GM12878 (cell line): ENCODE results near the gene DLG2. TPM values are rescaled to one million over a fixed set of nuclear protein-coding genes. Genes with fewer than 3 reads are reported as not detected.

Experiments used
- ATAC-seq: fragments of 200-7000 bp; cut with Tn5 transposase; 3 replicates; pipeline ENCODE4 v1.9.1; 2020; ENCODE audit warnings: mild to moderate bottlenecking, moderate library complexity
- BruUV-seq: library from RNA; stranded (reverse); fragments of 400-500 nt; replicated peaks from 2 replicates; lab custom pipeline; 2021; lab: Mats Ljungman, UMichigan
- CTCF ChIA-PET: fragments of 300-600 bp; sonication (Branson Sonifier 250); formaldehyde crosslinking; extraction: SDS; loops from one replicate; lab custom pipeline; 2021; ENCODE audit warnings: inconsistent platforms; lab: Yijun Ruan, JAX
- POLR2A ChIA-PET: fragments of 350-600 bp; formaldehyde crosslinking; extraction: SDS; loops from one replicate; lab custom pipeline; 2021; ENCODE audit warnings: inconsistent platforms; lab: Charles Lee
- RAD21 ChIA-PET: fragments of 300-600 bp; sonication (Branson Sonifier 250); formaldehyde crosslinking; loops from one replicate; lab custom pipeline; 2023; ENCODE audit warnings: antibody characterized with exemption; ENCODE audit not compliant: unreplicated experiment; lab: Charles Lee
- SMC1A ChIA-PET: fragments of 300-600 bp; sonication (Branson Sonifier 250); formaldehyde crosslinking; loops from one replicate; lab custom pipeline; 2023; ENCODE audit not compliant: unreplicated experiment, uncharacterized antibody; lab: Charles Lee
- DNase-seq: peaks from one replicate; pipeline ENCODE4 v3.0.0-alpha.2; 2011; ENCODE audit warnings: low read depth, low spot score
- FAIRE-seq: peaks from 3 replicates; lab custom pipeline; 2011; peaks lifted over from hg19 to GRCh38; lab: Jason Lieb, UNC
- H2AFZ ChIP-seq: 2 replicates; pipeline ENCODE4 v1.6.0; 2011; ENCODE audit warnings: low read depth, low read length, control low read depth; ENCODE audit not compliant: control insufficient read depth
- H3K27ac ChIP-seq: 2 replicates; pipeline ENCODE4 v1.5.1; 2011; ENCODE audit warnings: control low read depth; ENCODE audit not compliant: control insufficient read depth, insufficient read depth
- H3K27me3 ChIP-seq, 2 experiments: replicated peaks in 1 of 2; 2 replicates each; pipeline versions ENCODE4 v1.6.0 to v1.6.1; 2011; ENCODE audit warnings: low read length in 1 of 2; ENCODE audit not compliant: control insufficient read depth in 2 of 2, insufficient read depth in 2 of 2
- H3K36me3 ChIP-seq, 2 experiments: 2 replicates each; pipeline ENCODE4 v1.5.1; 2011; ENCODE audit warnings: low read length in 1 of 2; ENCODE audit not compliant: control insufficient read depth in 2 of 2, insufficient read depth in 2 of 2
- H3K4me1 ChIP-seq: 2 replicates; pipeline ENCODE4 v1.6.1; 2011; ENCODE audit warnings: mild to moderate bottlenecking, low read length, moderate library complexity, mixed read lengths; ENCODE audit not compliant: control insufficient read depth, insufficient read depth
- H3K4me2 ChIP-seq: 2 replicates; pipeline ENCODE4 v1.6.0; 2011; ENCODE audit warnings: control low read depth; ENCODE audit not compliant: control insufficient read depth, insufficient read depth
- H3K4me3 ChIP-seq: fragments of 200-600 bp; sonication (generic); 2 replicates; pipeline ENCODE4 v1.5.1; 2016
- H3K79me2 ChIP-seq: 2 replicates; pipeline ENCODE4 v1.6.0; 2011; ENCODE audit warnings: low read length; ENCODE audit not compliant: control insufficient read depth, insufficient read depth
- H3K9ac ChIP-seq: 2 replicates; pipeline ENCODE4 v1.8.0; 2011; ENCODE audit warnings: low read length, control low read depth, mixed read lengths; ENCODE audit not compliant: control insufficient read depth, insufficient read depth
- H3K9me3 ChIP-seq: replicated peaks from 3 replicates; pipeline ENCODE4 v1.5.1; 2011; ENCODE audit warnings: mild to moderate bottlenecking, low read length; ENCODE audit not compliant: control insufficient read depth, insufficient read depth
- H4K20me1 ChIP-seq: 2 replicates; pipeline ENCODE4 v1.6.0; 2011; ENCODE audit not compliant: control insufficient read depth, insufficient read depth
- CREB1 ChIP-seq: IDR thresholded peaks from 2 replicates; pipeline ENCODE4 v1.6.1; 2012; ENCODE audit warnings: low read depth, mild to moderate bottlenecking, inconsistent platforms
- CTCF ChIP-seq, 3 experiments: IDR thresholded peaks in 2 of 3; conservative IDR thresholded peaks in 1 of 3; 2 replicates each; pipeline ENCODE4 v1.5.1; 2011; ENCODE audit warnings: low read depth in 3 of 3, low read length in 3 of 3, mild to moderate bottlenecking in 3 of 3, control low read depth in 2 of 3, moderate library complexity in 2 of 3, inconsistent platforms in 1 of 3, mixed read lengths in 1 of 3; ENCODE audit not compliant: control insufficient read depth in 2 of 3, insufficient read depth in 1 of 3; ENCODE audit errors: extremely low read depth in 1 of 3
- PBX3 ChIP-seq: IDR thresholded peaks from 2 replicates; pipeline ENCODE4 v1.6.1; 2011; ENCODE audit warnings: mild to moderate bottlenecking, low read depth, low read length, moderate library complexity; ENCODE audit not compliant: insufficient replicate concordance
- RAD21 ChIP-seq: IDR thresholded peaks from 2 replicates; pipeline ENCODE4 v1.6.1; 2011; ENCODE audit warnings: mild to moderate bottlenecking, low read depth, low read length, moderate library complexity; ENCODE audit not compliant: insufficient read depth
- SMC3 ChIP-seq: IDR thresholded peaks from 2 replicates; pipeline ENCODE4 v1.6.1; 2011; ENCODE audit warnings: low read length, improper control_type of control experiment, borderline replicate concordance
- WGBS: methylation state at CpG from one replicate; pipeline ENCODE4 v1.1.6; 2016; ENCODE audit warnings: low lambda C conversion rate; ENCODE audit not compliant: insufficient replicate concordance, insufficient coverage; ENCODE audit errors: missing lambda C conversion rate; 5-methylcytosine and 5-hydroxymethylcytosine counted together
- in situ Hi-C: fragments of 300-500 bp; cut with MboI; formaldehyde crosslinking; loops from 9 replicates; pipeline ENCODE4 v1.14.3; 2018; ENCODE audit warnings: mixed read lengths
- intact Hi-C: fragments of 100-400 bp; cut with micrococcal nuclease; formaldehyde crosslinking; loops from one replicate; pipeline ENCODE4 v1.14.2; 2022; ENCODE audit not compliant: unreplicated experiment
- polyA plus RNA-seq, 11 experiments: library from polyadenylated mRNA; depleted of rRNA in 4 of 11; unstranded in 6 of 11; stranded (reverse) in 5 of 11; fragments of >200 nt; fragmentation: Nextera tagmentation in 4 of 11; fragmentation: Illumina TruSeq in 1 of 11; extraction: Ambion mirVana in 4 of 11; extraction: Trizol in 1 of 11; gene quantifications; 1 replicate in 1 of 11; 2 replicates in 10 of 11; pipeline versions ENCODE4 v1.2.1 to v1.2.3, GENCODE V29; 2011 to 2016; ENCODE audit warnings: inconsistent platforms in 2 of 11, missing spikeins in 2 of 11, low read depth in 1 of 11
- total RNA-seq, 4 experiments: library from RNA; depleted of rRNA in 3 of 4; stranded (reverse); fragments of >200 nt in 3 of 4; fragmentation: Illumina TruSeq in 1 of 4; extraction: Trizol in 1 of 4; gene quantifications; 2 replicates each; pipeline versions ENCODE4 v1.2.1 to v1.2.3, GENCODE V29; 2013 to 2021

DLG2 gene
- total and polyA plus RNA-seq, 10 of the 15 experiments (the other 5 are each of a cell fraction or from before 2014, with no cell fraction given), result 0.09 to 0.98 (median 0.35) TPM

GRCh38 chr11:83816572-83817187, 1810.5 kb downstream of the DLG2 start:
- Histone ChIP-seq H3K9me3 (no peaks in the 10 kb centered on the region), H3K9ac (no peak overlapping the region), H3K36me3 (no peaks in the 10 kb centered on the region), H3K4me2 (no peak overlapping the region), H3K4me1 (no peaks in the 10 kb centered on the region), H3K79me2 (no peaks in the 10 kb centered on the region), H3K4me3 (no peak overlapping the region), H4K20me1 (no peaks in the 10 kb centered on the region), H3K27ac (no peak overlapping the region), H2AFZ (no peak overlapping the region; the same call in 1 of the 2 replicates), H3K27me3 (peaks cover 0 to 2% of the 10 kb centered on the region in 2 experiments; a peak in 2 of 4 replicates)
- CTCF ChIA-PET, result interaction anchor here (0.6 to 4.5 kb wide), 25 partner anchors 11 to 1099 kb away, joined by 3 to 56 read pairs (median 4); partner anchors contain the start of gene DDIAS
- TF ChIP-seq RAD21, result peak; percentile 80
- peak; percentile 44 to 55 (median 50); a peak in 5 of 6 replicates for TF ChIP-seq CTCF (IDR thresholded peaks at IDR 0.05 in 2 of 3, conservative IDR thresholded peaks at IDR 0.05 in 1 of 3; ENCODE audit: control insufficient read depth in 2 of 3, extremely low read depth in 1 of 3, insufficient read depth in 1 of 3, low read depth in 3 of 3, low read length in 3 of 3)
- TF ChIP-seq PBX3, result no peak
- TF ChIP-seq CREB1, result no peak
- peak; percentile 52; the same call in 1 of the 2 replicates for TF ChIP-seq SMC3
- BruUV-seq, result no TSS peak
- POLR2A ChIA-PET, result no interaction called here
- ATAC-seq (peak; percentile 51; the same call in 2 of the 3 replicates), DNase-seq (no peak), FAIRE-seq (peak; percentile 59)
- intact Hi-C loops, result loop anchor here (1.0 to 10.0 kb wide), 5 partner anchors 294 to 949 kb away; no protein-coding TSS in a partner anchor
- in situ Hi-C loops, result loop anchor here (5.0 to 10.0 kb wide), 4 partner anchors 529 to 1092 kb away; partner anchors contain the start of gene CCDC90B
- RAD21 ChIA-PET, result interaction anchor here (1.4 to 2.6 kb wide), 3 partner anchors 11 to 567 kb away, joined by 3 to 16 read pairs (median 4); no protein-coding TSS in a partner anchor
- WGBS, result 20% methylated on average over 2 of the region's 2 CpGs
- SMC1A ChIA-PET, result interaction anchor here (0.7 to 2.2 kb wide), 7 partner anchors 20 to 1041 kb away, joined by 3 to 15 read pairs (median 4); no protein-coding TSS in a partner anchor
